Fibroblast of the conjunctiva (primary cell): Measurements from ENCODE around the gene SRGAP2B.
"Not testable (repeated sequence)": the region's sequence is repeated elsewhere in the genome, so short reads cannot be mapped to it uniquely, and the experiment has no call there.

Experiments used
- DNase-seq: peaks from one replicate; pipeline ENCODE4 v3.0.0-alpha.2; 2010; ENCODE audit warnings: low read depth

Gene SRGAP2B

DNA sequence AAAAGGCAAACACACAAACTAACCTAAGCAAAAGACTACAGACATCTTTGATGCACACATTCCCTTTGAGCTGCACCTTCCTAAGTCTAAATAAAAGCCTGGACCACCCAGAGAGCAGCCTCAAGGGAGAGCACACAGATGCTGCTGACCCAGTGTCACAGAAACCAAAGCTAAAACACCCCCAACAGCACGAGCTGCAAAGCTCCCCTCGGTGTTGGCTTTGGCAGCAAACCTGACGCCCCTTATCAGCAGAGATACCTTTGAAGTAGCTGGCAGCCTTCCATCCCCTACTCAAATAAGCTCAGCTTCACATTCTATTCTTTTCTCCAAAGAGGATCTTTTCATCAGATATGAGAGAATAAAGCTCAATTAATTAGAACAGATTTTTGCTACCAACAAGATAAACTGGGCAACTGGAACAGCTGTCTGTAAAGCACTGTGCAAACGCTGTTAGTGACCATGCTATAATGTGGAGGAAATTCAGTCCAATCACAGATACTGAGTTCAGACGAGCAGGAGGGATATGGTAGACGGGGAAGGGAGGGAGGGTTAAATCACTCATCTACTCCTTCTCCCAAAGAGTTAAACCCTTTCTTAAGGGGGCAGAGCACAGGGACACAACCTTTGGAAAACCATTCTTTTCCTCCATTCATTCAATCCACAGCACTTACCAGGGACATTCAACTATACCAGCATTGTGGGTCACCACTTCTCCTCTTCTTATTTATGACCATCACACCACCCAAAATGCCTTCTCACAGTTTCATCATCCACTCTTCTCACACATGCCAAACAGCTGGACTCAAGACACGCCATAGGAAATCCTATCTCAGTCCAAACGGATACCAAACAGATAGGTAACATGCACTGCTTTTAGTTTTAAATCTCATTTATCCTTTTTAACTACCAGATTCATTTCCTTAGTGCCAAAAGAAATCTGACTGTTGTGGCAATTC lies 148.3 kb downstream of the SRGAP2B start:
- DNase-seq: not testable (repeated sequence)

DNA sequence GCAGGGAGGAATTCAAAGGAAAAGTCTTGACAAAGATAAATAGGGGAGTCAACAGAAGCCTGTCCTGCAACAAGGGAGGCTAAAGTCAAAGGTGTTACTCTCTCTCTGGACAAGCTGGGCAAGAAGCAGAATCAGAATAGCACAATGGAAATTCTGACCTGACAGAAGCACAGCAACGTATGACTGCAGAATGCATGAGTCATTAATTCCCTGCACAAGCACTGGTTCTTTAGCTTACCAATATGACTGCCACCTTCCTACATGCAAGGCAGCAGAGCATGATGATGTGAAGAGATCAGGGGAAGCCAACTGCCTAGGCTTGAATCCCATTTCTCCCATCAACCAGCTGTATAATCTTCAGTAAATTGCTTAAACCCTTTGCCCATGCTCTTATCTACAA lies 153.4 kb downstream of the SRGAP2B start:
- DNase-seq: not testable (repeated sequence)

DNA sequence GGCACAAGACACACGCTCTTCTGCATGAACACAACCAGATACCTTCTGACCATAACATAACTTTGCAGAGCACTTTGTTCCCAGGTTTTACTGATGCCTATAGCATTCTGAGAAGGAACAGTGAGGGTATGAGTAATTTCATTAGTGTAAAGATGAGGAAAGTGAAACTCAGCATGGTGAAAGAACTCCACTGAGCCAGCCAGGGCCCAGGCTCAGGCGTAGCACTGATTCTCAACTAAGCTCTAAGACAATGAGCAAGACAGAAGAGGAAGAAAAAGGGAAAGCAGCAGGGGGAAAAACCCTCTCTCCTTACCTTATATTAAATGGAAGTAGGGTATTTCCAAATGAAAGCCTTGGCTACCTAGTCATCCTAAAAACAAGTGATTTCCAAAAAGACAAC lies 155.1 kb downstream of the SRGAP2B start:
- DNase-seq: not testable (repeated sequence)

- not testable (repeated sequence) for DNase-seq
Measured at GRCh38 chr1:144938627-144939026, 156.5 kb downstream of the SRGAP2B start.

DNA sequence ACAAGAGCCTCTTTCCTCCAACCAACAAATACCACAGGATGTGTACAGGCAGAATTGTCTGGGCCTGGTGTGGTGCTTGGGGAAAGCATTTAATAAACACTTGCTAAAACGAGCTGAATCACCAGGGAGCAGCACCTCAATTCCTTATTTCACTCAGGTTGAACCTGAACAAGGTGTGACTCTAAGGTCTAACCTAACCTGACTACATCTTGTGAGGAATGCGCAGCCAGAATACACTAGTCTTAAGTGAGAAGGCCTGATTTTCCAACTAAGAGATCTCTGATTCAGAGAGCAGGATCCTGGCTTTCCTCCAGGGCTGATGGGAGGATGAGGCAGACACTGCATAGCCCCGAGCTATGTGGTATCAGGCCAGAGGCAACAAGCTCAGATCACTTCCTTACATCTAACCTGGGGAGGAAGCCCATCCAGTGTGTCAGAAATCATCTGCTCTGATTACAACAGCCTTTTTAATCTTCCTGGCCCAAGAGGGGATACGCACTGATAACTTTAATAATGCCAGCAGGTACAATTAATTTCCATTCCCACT lies 158.9 kb downstream of the SRGAP2B start:
- not testable (repeated sequence) for DNase-seq

GRCh38 chr1:144935310-144935709 lies 159.8 kb downstream of the SRGAP2B start:
- not testable (repeated sequence) for DNase-seq

- DNase-seq: not testable (repeated sequence)
Measured at GRCh38 chr1:144933014-144933413, 162.1 kb downstream of the SRGAP2B start.

GRCh38 chr1:144932153-144932552 lies 163.0 kb downstream of the SRGAP2B start:
- DNase-seq: peak; percentile 4

DNA sequence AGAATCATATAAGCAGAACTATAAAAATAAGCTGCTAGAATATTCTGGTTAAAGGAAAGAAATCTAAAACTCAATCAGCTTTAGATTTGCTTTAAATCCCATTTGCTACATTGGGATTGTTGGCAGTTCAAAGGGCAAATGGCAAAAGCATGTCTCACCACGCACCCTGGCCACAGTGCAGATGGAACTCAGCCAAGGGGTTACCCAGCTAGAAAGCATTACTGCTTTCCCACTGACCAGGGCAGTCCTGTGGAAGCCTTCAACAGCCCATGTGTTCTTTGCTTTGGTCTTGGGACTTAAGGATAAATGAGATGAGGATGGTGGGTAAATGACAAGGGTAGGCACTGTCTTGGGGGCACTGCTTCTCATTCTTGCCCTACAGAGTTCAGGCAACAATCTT lies 163.6 kb downstream of the SRGAP2B start:
- not testable (repeated sequence) for DNase-seq

DNA sequence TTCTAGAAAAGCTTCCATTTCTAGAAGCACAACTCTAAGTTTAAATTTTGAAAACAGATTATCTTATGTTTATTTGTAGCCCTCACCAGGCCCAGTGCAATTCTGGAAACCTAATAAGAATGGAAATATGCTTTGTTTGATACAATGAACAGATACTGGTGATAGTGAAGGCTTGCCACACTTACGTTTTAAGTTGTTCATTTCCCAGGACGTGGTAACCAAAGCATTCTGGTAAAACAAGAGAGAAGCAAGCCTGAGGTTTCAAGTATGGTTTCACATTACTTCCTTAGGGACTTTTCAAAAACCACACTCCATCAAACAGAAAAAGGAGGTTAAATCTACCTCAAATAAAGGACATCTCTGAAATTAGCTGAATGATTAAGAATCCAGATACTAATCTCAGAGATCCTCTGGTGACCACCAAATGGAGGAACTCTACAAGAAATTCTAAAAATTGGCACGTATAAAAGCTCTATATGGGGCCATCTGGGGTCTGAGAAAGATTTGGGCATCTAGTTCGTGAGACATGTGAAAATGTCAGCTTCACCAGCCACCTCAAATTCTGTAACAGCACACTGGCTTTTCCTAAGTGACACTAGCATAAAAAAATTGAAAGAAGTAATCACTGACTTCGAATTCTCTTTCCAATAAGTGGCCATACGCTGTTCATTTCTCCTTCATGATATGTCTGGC lies 164.9 kb downstream of the SRGAP2B start:
- DNase-seq: not testable (repeated sequence)

- DNase-seq: not testable (repeated sequence)
Measured at GRCh38 chr1:144927292-144927691, 167.8 kb downstream of the SRGAP2B start.

- DNase-seq: not testable (repeated sequence)
Measured at GRCh38 chr1:144923640-144924039, 171.5 kb downstream of the SRGAP2B start.

DNA sequence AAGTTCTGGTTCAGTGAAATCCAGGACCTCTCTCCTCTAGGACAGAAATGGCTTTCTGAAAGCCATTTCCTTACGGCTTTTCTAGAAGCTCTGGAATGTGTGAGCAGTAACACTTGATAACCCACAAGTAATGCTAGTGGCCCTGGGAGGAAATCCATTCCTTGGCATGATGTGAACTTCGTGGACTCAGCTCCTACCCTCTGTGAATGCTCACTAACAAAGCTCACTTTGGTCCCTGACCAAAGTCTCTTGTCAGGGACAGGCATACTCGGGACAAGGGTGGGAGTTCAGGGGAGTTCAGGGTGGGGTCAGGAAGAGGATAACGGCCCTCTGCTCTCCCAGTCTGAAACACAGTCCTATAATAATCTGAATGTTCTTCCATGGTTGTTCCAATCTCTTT lies 172.3 kb downstream of the SRGAP2B start:
- not testable (repeated sequence) for DNase-seq

GRCh38 chr1:144919106-144919505 lies 176.0 kb downstream of the SRGAP2B start:
- not testable (repeated sequence) for DNase-seq

GRCh38 chr1:144918027-144918603 lies 177.0 kb downstream of the SRGAP2B start:
- DNase-seq: not testable (repeated sequence)

DNA sequence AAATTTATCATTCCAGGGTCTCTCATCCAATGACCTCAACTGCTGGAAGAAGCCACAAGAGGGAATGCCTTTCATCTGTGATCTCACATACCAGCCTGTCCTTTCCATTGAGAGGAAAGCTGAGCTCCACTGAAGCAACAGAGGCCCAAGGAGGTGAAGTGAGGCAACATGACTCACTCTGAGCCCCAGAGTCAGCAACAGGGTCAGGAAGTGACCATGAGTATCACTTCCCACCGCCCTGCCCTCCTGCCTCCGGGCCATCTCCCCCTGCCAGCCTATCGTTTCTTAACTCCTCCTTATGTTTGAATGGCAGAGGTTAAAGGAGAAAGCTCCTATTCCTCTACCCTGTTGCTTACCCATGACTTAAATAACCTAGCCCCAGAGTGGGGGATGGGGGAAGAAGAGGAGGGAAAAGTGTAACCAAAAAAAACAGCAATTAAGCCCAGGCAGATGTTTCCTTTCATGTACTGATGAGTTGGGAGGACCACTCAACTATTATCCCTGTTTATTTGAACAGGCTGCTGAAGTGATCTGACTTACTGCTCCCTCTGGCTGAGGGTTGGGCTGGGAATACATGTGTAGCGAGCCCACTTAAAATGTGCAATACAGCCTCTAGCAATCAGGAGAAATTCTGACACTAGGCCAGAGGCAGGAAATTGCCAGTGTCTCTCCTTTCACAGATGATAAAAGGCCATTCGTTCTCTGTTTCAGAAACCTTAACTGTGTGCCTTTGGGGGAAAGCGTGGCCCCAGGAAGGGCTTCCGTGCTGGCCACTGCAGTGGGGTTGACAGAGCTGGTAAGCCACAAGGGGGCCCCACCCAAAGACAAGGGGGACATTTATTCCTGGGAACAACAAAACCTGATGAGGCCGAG lies 177.7 kb downstream of the SRGAP2B start:
- not testable (repeated sequence) for DNase-seq

DNA sequence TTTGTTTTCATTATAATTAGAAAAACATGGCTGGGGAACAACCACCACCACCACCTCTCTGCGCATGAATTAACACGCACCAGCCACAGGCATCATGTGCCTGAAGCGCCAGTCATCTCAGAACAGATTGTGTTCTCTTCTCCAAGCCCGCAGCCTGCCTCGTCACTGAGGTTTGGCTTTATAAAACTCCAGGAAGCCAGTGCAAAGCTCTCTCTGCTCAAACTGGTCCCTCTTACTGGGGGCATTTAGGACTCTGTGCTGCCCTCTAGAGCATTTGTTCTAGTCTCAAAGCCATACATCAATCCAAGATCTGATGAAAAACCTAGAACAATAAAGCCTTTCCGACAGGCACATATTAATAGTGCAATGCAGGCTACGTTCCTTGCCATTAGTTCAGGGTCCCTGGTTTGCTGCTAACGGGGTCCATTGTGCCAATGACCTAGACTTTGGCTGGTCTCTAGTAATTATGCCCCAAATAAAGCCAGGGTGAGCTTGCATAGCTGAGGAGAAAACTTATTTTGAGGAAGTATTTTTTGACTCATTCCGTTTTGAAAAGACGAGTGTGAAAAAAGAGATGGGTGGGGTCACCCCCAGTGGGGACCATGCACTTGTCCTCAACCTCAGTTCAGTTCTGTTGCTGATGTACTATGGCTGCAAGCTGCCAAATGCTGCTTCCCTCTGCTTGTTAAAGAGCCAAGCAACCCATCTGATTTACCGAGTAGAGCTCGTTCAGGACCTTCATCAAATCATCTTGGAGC lies 181.0 kb downstream of the SRGAP2B start:
- not testable (repeated sequence) for DNase-seq

- DNase-seq: not testable (repeated sequence)
Measured at GRCh38 chr1:144913458-144913857, 181.7 kb downstream of the SRGAP2B start.

GRCh38 chr1:144910729-144911128 lies 184.4 kb downstream of the SRGAP2B start:
- DNase-seq: not testable (repeated sequence)

DNA sequence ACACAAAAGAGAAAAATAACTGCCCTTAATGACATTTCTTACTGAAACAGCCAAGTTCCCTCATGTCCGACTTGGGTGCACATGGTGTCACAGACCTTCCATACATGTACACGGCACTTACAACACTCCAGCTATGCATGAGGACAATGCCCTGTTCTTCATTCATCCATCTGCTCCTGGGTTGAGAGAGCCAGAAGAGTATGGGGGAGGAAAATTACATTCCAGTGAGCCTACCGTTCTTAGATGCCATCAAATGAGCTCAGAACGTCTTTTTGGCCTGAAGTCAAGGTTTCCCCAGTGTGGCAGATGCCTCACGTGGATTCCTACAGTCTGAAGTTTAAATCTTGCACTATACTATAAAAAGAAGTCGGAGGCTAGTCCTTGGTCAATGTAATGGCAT lies 194.3 kb downstream of the SRGAP2B start:
- DNase-seq: not testable (repeated sequence)
